Epithelial cell of esophagus (primary cell): ENCODE data around the gene ERN1.

Source experiments
- DNase-seq: peaks from one replicate; pipeline ENCODE4 v3.0.0; 2010; ENCODE audit warnings: low read depth
- H3K4me3 ChIP-seq: 2 replicates; pipeline ENCODE4 v1.5.1; 2011; ENCODE audit warnings: mild to moderate bottlenecking, low read length, control low read depth
- TF ChIP-seq, protein P1 (sequence below): IDR thresholded peaks from 2 replicates; pipeline ENCODE4 v1.5.1; 2011; ENCODE audit warnings: low read depth, mild to moderate bottlenecking, low read length, control low read depth, inconsistent platforms; ENCODE audit not compliant: insufficient read depth; ENCODE audit errors: missing control alignments

ERN1 gene

DNA sequence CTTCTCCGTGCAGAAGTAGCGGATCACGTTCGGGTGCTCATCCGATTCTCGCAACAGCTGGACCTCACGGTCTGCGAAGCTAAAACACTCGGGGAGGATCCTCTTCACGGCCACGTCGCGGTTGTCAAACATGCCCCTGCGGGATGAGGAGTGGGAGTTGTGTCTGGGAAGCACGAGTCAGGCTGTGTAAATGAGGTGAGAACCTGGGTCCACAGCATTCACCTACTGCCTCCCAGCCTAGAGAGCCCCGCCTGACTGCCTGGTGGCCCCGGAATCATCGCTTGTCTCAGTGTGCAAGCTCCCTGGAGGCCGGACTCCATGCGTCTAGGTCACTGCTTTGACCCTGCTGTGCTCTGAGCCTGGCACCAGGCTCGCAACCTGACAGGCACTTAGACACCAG, 75.6 kb downstream of the ERN1 start:
- H3K4me3 ChIP-seq, result no peak overlapping the region
- TF ChIP-seq, protein P1, sequence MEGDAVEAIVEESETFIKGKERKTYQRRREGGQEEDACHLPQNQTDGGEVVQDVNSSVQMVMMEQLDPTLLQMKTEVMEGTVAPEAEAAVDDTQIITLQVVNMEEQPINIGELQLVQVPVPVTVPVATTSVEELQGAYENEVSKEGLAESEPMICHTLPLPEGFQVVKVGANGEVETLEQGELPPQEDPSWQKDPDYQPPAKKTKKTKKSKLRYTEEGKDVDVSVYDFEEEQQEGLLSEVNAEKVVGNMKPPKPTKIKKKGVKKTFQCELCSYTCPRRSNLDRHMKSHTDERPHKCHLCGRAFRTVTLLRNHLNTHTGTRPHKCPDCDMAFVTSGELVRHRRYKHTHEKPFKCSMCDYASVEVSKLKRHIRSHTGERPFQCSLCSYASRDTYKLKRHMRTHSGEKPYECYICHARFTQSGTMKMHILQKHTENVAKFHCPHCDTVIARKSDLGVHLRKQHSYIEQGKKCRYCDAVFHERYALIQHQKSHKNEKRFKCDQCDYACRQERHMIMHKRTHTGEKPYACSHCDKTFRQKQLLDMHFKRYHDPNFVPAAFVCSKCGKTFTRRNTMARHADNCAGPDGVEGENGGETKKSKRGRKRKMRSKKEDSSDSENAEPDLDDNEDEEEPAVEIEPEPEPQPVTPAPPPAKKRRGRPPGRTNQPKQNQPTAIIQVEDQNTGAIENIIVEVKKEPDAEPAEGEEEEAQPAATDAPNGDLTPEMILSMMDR, result no peak
- DNase-seq, result no peak

DNA sequence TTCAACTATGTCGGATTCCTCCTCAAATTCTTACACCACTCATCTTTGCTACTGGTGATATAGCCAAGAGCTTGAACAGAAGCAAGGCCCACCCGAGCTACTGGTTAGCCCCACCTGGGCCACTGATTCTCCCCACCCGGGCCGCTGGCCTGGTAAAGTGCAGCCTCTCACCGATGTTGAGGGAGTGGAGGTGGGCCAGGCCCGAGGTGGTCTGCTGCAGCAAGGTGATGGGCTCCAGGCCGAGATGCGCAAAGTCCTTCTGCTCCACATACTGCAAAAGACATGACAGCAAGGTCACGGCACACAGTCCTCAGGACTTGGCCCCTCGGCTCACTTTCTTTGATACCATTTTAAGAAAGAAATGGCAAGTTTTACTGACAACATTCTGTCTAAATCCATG, 76.8 kb downstream of the ERN1 start:
- no peak overlapping the region for H3K4me3 ChIP-seq
- TF ChIP-seq, protein P1, result no peak
- no peak for DNase-seq

DNA sequence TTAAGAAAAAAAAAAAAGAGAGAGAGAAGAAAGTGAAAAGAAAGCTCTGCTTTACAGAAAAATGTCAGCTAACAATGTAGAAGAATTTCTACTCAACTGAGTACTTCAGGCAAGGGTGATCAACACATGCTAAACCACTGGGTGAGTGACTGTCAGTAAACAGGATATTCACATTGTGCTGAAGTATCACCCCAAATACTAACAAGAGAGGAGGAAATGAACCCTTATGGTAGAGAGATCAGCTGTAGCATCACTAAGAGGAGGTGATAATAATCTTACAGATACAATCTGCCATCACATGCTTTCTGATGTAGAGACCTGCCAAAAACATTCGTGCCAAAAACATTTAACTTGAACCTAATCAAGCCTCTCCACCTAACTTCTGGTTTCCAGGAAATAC, 78.8 kb downstream of the ERN1 start:
- TF ChIP-seq, protein P1, result no peak
- DNase-seq, result no peak
- H3K4me3 ChIP-seq, result no peak overlapping the region

DNA sequence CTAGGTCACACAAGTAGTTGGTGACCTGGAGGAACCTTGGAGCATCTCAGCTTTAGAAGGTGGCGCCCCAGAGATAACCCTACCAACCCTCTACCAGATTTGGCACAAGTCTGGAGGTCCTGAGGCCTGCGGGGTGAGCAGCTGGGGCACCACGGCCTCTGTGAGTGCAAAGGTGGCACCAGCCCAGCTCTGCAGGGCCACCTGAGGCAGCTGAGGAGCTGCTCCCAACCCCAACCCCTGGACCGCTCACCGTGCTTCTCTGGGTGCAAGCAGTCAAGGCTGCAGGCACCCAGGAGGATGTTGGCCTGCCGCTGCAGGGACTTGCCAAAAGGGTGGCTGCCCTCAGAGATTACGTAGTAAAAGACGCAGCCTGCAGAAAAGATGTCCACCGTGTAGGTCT, 81.1 kb downstream of the ERN1 start:
- DNase-seq, result no peak
- no peak overlapping the region for H3K4me3 ChIP-seq
- TF ChIP-seq, protein P1, result no peak

DNA sequence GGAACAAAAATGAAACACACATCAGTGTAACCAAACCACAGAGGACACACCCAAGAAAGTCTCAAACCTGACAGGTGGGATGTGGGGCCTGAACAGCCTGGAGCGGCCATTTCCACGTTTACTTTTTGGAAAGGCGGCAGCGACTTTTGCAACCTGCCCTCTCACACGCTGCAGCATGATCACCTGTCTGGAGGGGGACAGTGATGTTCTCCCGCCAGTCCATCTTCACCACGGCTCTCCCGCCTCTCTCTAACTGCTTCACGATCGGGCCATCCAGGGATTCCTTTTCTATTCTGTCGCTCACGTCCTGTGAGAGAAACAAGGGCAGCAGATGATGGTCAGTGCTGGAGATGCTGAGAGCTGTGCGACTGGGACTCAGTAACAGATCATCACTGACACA, 84.8 kb downstream of the ERN1 start:
- TF ChIP-seq, protein P1, result no peak
- no peak for DNase-seq
- H3K4me3 ChIP-seq, result no peak overlapping the region

DNA sequence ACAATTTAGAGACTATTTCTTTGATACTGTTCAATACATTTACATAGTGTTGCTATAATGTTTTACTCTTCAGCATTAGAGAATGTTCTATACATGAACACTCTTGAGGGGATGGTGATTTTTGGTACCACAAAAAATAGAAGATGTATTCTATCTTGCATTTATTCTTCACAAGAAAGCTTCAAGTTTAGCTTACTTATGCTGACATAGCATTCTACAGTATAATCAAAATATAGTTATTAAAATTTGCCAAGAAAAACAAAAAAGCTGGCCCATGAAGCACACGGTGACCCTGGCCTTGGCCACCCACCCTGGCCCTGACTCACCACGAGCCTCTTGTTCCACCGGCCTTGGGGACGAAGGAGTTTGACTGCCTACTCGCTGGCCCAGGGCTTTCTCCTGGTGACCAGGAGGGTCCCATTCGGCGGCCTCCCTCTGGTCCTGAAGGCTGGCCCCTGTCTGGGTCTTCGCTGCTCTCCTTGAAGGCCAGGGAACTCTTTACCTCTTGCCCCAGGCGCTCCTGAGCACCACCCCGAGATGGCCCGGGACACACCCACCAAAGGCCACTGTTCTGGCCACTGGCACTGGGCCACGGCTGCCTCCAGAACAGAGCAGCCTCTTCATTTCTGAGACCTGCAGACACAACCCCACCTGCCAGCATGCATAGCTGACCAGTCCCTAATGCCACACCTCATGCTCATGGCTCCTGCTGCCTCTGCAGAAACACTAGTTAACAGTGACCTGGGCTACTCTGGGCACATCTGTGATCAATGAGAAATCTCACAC, 87.1 kb downstream of the ERN1 start:
- TF ChIP-seq, protein P1, result no peak
- DNase-seq, result no peak
- no peak overlapping the region for H3K4me3 ChIP-seq

DNA sequence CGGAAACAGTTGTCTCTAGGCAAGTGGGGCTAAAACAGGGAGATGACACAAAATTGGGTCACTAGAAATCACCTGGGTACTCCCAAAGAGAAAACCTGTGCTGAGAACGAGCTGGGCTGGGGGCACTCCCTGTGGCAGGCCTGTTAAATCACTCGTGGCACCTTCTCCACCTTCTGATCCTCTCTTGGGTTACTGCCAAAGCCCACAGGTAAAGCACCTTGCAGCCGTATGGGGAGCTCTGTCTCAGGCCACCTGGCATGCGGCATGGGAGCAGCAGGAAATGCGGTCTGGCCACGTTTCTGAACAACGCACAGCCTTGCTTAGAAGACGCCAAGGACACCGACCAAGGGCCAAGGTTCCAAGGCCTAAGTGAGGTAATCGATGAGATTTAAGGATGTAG, 88.0 kb downstream of the ERN1 start:
- TF ChIP-seq, protein P1, result no peak
- no peak for DNase-seq
- H3K4me3 ChIP-seq, result no peak overlapping the region
